Activated T-cell treated with anti-CD3 and anti-CD28 coated beads for 1 hour (primary cell): ENCODE results near the gene SERPINF2.
A peak's percentile ranks its signal among the peaks of the same experiment; 100 is the strongest.
"Not testable (repeated sequence)": the region's sequence is repeated elsewhere in the genome, so short reads cannot be mapped to it uniquely, and the experiment has no call there.

Experiments
- DNase-seq: peaks from one replicate; pipeline ENCODE4 v3.0.0-alpha.2; 2020; ENCODE audit warnings: low read depth

SERPINF2 gene

DNA sequence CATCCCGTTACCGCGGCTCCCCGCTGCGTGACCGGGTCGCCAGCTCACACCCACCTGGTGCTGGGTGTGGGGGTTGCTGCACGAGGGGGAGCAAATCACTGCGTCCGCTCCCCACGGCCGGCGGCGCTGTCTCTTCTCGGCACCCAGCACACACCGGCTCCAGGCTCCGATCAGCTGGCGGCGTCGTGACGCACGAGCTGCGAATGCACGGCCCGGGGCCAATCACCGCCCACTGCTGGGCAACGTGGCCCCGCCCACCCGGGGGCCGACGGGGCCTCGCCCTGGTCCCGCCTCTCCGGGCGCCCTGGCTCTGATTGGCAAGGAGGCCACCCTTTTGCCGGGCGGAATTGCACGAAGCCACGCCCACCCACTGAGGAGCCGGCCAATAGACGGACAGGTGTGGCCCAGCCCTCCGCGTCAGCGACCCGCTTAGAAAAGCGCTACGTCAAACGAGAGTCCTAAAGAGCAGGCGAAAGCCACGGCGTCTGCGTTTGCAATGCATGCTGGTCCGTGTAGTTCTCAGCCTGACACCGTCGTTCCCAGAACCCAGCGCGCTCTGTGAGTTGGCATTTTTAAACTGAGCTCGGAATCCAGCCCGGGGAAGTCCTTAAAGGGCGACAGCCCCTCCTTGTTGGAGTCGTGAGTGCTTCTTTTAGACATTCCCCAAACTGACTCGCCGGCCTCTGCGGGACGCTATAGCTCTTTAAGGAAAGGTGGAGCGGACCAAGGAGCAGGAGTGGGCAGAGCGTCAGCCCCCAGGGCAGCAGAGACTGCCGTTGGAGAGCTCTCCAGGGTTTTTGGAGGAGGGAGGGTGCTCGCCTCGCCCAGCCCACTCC, 26.4 kb upstream of the SERPINF2 start:
- peak; percentile 99 for DNase-seq

GRCh38 chr17:1716912-1717695, 25.6 kb upstream of the SERPINF2 start:
- DNase-seq, result peak; percentile 63

DNA sequence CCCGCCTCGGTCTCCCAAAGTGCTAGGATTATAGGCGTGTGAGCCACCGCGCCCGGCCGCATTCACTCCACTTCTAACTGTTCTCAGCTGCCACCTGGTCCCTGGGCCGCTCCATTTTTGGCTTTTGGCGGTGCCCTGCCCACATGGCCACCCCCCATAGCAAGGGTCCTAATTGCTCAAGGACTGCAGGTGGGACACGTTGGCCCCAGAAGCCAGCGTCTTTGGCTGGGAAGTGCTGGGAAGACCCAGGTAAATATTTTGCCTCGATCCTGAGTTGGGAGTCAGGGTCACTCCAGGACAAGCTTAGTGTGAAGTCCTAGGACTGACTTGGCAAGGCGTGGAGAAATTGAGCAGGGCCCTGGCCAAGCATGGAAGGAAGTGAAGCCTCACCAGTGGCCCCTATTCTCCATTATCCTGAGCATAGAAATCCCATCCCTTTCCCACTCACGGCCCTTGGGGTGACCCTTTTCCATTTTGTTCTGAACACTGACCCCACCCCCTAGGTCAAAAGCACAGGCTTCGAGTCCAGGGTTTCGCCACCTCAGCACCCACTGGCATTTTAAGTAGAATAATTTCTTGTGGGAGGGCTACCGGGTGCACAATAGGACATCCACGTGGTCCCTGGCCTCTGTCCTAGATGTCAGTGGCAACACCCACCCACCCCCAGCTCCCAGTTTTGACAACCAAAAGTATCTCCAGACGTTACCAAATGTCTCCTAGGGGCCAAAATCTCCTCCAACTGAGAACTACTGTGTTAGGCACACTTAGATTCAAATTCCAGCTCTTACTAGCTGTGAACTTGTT, 24.1 kb upstream of the SERPINF2 start:
- no peak for DNase-seq

DNA sequence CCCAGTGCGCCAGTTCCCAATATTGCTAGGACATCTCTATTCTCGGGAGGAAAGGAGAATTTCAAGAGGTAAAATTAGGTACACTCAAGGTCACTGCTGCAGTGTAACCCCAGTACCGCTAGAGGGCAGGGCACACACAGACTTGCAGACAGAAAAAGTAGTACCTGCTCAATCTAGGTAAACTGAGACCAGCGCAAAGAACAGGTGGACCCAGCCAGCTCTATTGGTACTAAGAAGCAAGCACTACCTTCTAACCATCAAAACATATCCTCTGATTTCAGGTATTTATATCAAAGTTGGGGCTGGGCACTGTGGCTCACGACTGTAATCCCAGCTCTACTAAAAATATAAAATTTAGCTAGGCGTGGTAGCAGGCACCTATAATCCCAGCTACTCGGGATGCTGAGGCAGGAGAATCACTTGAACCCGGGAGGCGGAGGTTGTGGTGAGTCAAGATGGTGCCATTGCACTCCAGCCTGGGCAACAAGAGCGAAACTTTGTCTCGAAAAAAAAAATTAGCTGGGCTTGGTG, 21.8 kb upstream of the SERPINF2 start:
- peak; percentile 60 for DNase-seq

DNA sequence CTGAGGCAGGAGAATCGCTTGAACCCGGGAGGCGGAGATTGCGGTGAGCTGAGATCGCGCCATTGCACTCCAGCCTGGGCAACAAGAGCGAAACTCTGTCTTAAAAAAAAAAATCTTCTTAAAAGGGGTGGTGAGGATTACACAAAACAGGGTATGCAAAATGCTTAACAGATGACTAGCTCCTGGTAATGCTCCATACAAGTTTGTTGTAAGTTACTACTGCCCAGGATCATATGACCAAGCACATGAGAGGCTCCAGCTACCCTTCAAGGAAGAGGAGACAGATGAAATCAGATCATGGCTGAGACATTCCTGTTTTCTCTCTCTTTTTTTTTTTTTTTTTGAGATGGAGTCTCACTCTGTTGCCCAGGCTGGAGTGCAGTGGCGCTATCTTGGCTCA, 20.6 kb upstream of the SERPINF2 start:
- not testable (repeated sequence) for DNase-seq

GRCh38 chr17:1724351-1724868, 18.3 kb upstream of the SERPINF2 start, which contains the start of gene WDR81:
Gene WDR81, plus strand, starts transcription at chr17:1724704. Its CDS starts 256 bp downstream, at chr17:1724960.
- peak; percentile 77 for DNase-seq

DNA sequence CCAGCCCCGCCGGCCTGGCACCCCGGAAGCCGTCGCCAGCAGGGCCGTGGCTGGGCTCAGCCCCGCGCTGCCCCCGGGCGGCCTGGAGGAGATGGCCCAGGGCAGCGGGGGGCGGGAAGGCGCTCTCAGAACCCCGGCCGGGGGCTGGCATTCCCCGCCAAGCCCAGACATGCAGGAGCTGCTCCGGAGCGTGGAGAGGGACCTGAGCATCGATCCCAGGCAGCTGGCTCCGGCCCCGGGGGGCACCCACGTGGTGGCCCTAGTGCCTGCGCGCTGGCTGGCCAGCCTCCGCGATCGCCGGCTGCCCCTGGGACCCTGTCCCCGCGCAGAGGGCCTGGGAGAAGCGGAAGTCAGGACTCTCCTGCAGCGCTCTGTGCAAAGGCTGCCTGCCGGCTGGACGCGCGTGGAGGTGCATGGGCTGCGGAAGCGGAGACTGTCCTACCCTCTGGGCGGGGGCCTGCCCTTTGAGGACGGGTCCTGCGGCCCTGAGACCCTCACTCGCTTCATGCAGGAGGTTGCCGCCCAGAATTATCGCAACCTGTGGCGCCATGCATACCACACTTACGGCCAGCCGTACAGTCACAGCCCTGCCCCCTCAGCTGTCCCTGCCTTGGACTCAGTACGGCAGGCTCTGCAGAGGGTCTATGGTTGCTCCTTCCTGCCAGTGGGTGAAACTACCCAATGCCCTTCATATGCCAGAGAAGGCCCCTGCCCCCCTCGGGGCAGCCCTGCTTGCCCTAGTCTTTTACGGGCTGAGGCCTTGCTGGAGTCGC, 17.6 kb upstream of the SERPINF2 start:
- DNase-seq, result no peak

DNA sequence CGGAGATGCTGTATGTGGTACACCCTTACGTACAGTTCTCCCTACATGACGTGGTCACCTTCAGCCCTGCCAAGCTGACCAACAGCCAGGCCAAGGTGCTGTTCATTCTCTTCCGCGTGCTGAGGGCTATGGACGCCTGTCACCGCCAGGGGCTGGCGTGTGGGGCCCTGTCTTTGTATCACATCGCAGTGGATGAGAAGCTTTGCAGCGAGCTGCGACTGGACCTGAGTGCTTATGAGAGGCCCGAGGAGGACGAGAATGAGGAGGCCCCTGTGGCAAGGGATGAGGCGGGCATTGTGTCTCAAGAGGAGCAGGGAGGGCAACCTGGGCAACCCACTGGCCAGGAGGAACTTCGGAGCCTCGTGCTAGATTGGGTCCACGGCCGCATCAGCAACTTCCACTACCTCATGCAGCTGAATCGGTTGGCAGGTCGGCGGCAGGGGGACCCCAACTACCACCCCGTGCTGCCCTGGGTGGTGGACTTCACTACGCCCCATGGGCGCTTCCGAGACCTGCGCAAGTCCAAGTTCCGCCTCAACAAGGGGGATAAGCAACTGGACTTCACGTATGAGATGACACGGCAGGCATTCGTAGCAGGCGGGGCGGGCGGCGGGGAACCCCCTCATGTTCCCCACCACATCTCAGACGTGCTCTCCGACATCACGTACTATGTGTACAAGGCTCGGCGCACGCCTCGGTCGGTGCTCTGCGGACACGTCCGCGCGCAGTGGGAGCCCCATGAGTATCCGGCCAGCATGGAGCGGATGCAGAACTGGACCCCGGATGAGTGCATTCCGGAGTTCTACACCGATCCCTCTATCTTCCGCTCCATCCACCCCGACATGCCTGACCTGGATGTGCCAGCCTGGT, 16.8 kb upstream of the SERPINF2 start:
- DNase-seq, result no peak

- no peak for DNase-seq
Measured at GRCh38 chr17:1726626-1727257, 15.9 kb upstream of the SERPINF2 start.

DNA sequence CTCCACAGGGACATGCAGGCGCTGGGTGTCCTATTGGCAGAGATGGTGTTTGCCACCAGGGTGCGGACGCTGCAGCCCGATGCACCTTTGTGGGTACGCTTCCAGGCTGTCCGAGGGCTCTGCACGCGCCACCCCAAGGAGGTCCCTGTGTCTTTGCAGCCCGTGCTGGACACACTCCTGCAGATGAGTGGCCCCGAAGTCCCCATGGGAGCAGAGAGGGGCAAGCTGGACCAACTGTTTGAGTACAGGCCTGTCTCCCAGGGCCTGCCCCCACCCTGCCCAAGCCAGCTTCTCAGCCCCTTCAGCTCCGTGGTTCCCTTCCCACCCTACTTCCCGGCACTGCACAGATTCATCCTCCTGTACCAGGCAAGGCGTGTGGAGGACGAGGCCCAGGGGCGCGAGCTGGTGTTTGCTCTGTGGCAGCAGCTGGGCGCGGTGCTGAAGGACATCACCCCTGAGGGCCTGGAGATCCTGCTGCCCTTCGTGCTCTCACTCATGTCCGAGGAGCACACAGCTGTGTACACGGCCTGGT, 15.3 kb upstream of the SERPINF2 start:
- no peak for DNase-seq

GRCh38 chr17:1727876-1728630, 14.6 kb upstream of the SERPINF2 start:
- no peak for DNase-seq

DNA sequence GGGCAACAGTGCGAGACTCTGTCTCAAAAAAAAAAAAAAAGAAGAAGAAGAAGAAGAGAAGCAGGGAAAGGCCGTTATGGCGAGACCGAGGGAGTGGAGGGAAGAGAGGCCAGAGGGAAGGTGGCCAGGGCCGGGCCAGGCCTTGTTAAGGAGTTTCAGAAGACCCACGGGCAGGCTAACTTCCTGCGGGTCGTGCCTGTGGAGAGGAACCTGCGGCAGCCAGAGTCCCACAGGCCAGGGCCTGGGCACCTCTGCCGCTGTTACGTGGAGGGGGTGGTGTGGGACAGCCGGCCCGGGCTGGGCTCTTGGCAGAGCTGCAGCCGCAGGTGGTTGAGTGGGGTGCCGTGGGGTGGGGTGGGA, 12.7 kb upstream of the SERPINF2 start:
- no peak for DNase-seq

DNA sequence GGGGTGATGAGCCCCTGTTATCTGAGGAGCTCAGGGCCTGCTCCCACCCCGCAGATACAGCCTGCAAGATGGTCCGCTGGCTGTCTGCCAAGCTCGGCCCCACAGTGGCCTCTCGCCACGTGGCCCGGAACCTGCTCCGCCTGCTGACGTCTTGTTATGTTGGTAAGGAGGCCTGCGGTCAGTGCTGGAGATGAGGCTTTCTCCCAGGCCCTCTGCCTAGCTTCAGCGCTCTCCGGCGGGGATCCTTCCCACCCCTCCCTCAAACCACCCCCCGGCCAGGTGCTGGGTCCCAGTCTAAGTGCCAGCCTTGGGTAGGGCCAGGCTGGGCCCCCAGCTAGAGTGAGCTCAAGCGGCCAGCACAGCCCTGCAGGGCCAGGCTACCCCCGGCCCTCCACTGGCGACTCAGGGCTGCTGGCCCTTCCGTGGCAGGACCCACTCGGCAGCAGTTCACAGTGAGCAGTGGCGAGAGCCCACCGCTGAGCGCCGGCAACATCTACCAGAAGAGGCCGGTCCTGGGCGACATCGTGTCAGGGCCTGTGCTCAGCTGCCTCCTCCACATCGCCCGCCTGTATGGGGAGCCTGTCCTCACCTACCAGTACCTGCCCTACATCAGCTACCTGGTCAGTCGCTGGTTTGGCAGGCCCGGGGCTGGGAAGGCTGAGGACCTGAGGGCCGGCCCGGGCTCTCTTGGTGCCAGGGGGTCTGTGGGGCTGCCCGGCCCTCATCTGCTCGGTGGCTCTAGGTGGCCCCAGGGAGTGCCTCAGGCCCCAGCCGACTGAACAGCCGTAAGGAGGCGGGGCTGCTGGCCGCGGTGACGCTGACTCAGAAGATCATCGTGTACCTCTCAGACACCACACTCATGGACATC, 12.1 kb upstream of the SERPINF2 start:
- DNase-seq, result no peak

- no peak for DNase-seq
Measured at GRCh38 chr17:1731194-1731506, 11.5 kb upstream of the SERPINF2 start.

- DNase-seq, result no peak
Measured at GRCh38 chr17:1732241-1732832, 10.3 kb upstream of the SERPINF2 start.

DNA sequence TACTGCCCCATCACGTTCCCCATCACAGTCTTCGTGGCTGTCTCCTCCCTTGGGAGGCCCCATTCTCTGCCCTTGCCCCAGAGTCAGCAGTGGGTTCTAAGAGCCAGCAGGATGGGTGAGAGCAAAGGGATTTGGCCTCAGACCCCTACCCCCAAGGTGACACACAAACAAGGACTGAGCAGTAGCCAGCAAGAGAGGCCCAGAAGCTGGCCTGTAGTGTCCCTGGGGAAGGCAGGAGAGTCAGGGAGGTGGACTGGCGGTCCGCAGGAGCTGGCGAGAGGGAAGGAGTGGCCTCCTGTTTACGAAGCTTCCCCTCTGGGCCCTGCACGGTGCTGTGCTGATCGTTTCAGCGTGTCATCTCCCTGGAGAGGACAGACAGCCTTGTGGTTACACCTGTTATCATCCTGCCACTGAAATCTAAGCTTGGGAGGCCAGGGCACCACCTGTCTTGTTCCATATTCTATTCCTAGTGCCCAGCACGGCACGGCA, 9.8 kb upstream of the SERPINF2 start:
- no peak for DNase-seq

GRCh38 chr17:1733759-1734158, 8.9 kb upstream of the SERPINF2 start:
- DNase-seq, result no peak
